H9 (cell line): ENCODE measurements around the gene PTTG1IP. TPM values are rescaled to one million over a fixed set of nuclear protein-coding genes. Genes with fewer than 3 reads are reported as not detected.

ENCODE experiments used
- DNase-seq: peaks from one replicate; pipeline ENCODE4 v3.0.0-alpha.2; 2017
- H2AFZ ChIP-seq: one replicate; pipeline ENCODE4 v1.6.1; 2013; ENCODE audit warnings: mild to moderate bottlenecking, low read length, control low read depth, moderate library complexity
- H2AK5ac ChIP-seq: 2 replicates; pipeline ENCODE4 v1.6.1; 2013; ENCODE audit warnings: low read length, control low read depth, mixed read lengths; ENCODE audit not compliant: insufficient read length
- H2BK120ac ChIP-seq: one replicate; pipeline ENCODE4 v1.6.1; 2013; ENCODE audit warnings: low read depth, mild to moderate bottlenecking, low read length, control low read depth, inconsistent platforms; ENCODE audit not compliant: poor library complexity, severe bottlenecking
- H2BK12ac ChIP-seq: 2 replicates; pipeline ENCODE4 v1.6.1; 2013; ENCODE audit warnings: low read length, control low read depth, mixed read lengths, low read depth; ENCODE audit not compliant: insufficient read length
- H2BK15ac ChIP-seq: 2 replicates; pipeline ENCODE4 v1.6.1; 2013; ENCODE audit warnings: low read depth, low read length, control low read depth
- H2BK20ac ChIP-seq: one replicate; pipeline ENCODE4 v1.6.1; 2013; ENCODE audit warnings: low read depth, mild to moderate bottlenecking, low read length, control low read depth, inconsistent platforms; ENCODE audit not compliant: poor library complexity, severe bottlenecking
- H2BK5ac ChIP-seq: 2 replicates; pipeline ENCODE4 v1.6.1; 2013; ENCODE audit warnings: low read length, control low read depth, mixed read lengths; ENCODE audit not compliant: insufficient read length
- H3K14ac ChIP-seq: 2 replicates; pipeline ENCODE4 v1.6.1; 2013; ENCODE audit warnings: low read length, control low read depth; ENCODE audit not compliant: insufficient read depth
- H3K18ac ChIP-seq: 2 replicates; pipeline ENCODE4 v1.6.1; 2013; ENCODE audit warnings: low read depth, mild to moderate bottlenecking, mixed read lengths, low read length, control low read depth; ENCODE audit not compliant: insufficient read length
- H3K23ac ChIP-seq: 2 replicates; pipeline ENCODE4 v1.6.1; 2013; ENCODE audit warnings: low read length, control low read depth, mixed read lengths, low read depth; ENCODE audit not compliant: insufficient read length
- H3K23me2 ChIP-seq: 2 replicates; pipeline ENCODE4 v1.6.1; 2013; ENCODE audit warnings: low read depth, mild to moderate bottlenecking, mixed read lengths, low read length, control low read depth; ENCODE audit not compliant: insufficient read length, poor library complexity, severe bottlenecking
- H3K27ac ChIP-seq: 2 replicates; pipeline ENCODE4 v1.5.1; 2013; ENCODE audit warnings: low read length, control low read depth, mixed read lengths, low read depth; ENCODE audit not compliant: insufficient read length
- H3K27me3 ChIP-seq: 2 replicates; pipeline ENCODE4 v1.6.1; 2013; ENCODE audit warnings: low read length, control low read depth, inconsistent platforms; ENCODE audit not compliant: insufficient read depth
- H3K4ac ChIP-seq: 2 replicates; pipeline ENCODE4 v1.6.1; 2013; ENCODE audit warnings: low read depth, mild to moderate bottlenecking, control low read depth, inconsistent platforms, low read length, moderate library complexity
- H3K4me1 ChIP-seq: 2 replicates; pipeline ENCODE4 v1.6.1; 2013; ENCODE audit warnings: low read length, control low read depth, inconsistent platforms; ENCODE audit not compliant: insufficient read depth
- H3K4me2 ChIP-seq: 2 replicates; pipeline ENCODE4 v1.6.1; 2013; ENCODE audit warnings: low read length, control low read depth, mixed read lengths; ENCODE audit not compliant: insufficient read length, insufficient read depth
- H3K56ac ChIP-seq: 2 replicates; pipeline ENCODE4 v1.6.1; 2013; ENCODE audit warnings: low read depth, mild to moderate bottlenecking, mixed read lengths, low read length, control low read depth; ENCODE audit not compliant: insufficient read length
- H3K79me1 ChIP-seq: 2 replicates; pipeline ENCODE4 v1.6.1; 2013; ENCODE audit warnings: low read depth, mild to moderate bottlenecking, moderate library complexity, low read length, control low read depth, inconsistent platforms; ENCODE audit not compliant: insufficient read depth, poor library complexity, severe bottlenecking
- H3K79me2 ChIP-seq: 2 replicates; pipeline ENCODE4 v1.6.1; 2013; ENCODE audit warnings: low read length, control low read depth, inconsistent platforms; ENCODE audit not compliant: insufficient read depth
- H3K9ac ChIP-seq: 2 replicates; pipeline ENCODE4 v1.6.1; 2013; ENCODE audit warnings: low read length, control low read depth, mixed read lengths; ENCODE audit not compliant: insufficient read length; ENCODE audit errors: extremely low read depth
- H3K9me3 ChIP-seq: one replicate; pipeline ENCODE4 v1.6.1; 2013; ENCODE audit warnings: low read depth, low read length, inconsistent platforms; ENCODE audit not compliant: control insufficient read depth
- H3T11ph ChIP-seq: one replicate; pipeline ENCODE4 v1.6.1; 2013; ENCODE audit warnings: mild to moderate bottlenecking, low read length, control low read depth, inconsistent platforms
- H4K20me1 ChIP-seq: one replicate; pipeline ENCODE4 v1.6.1; 2013; ENCODE audit not compliant: control insufficient read depth, insufficient read length, insufficient read depth
- H4K5ac ChIP-seq: 2 replicates; pipeline ENCODE4 v1.6.1; 2013; ENCODE audit warnings: low read depth, mild to moderate bottlenecking, mixed read lengths, low read length, control low read depth; ENCODE audit not compliant: insufficient read length
- H4K8ac ChIP-seq: replicated peaks from 2 replicates; pipeline ENCODE4 v1.6.1; 2013; ENCODE audit warnings: low read length, control low read depth, mixed read lengths, low read depth; ENCODE audit not compliant: insufficient read length
- H4K91ac ChIP-seq: 2 replicates; pipeline ENCODE4 v1.6.1; 2013; ENCODE audit warnings: low read depth, mild to moderate bottlenecking, moderate library complexity, mixed read lengths, low read length, control low read depth; ENCODE audit not compliant: insufficient read length
- H3K27ac Mint-ChIP-seq, 3 experiments: 2 replicates in 2 of 3; 3 replicates in 1 of 3; pipeline ENCODE4 v1.8.0; 2020 to 2021; ENCODE audit warnings: mixed read lengths in 3 of 3, mild to moderate bottlenecking in 1 of 3, moderate library complexity in 1 of 3
- H3K27me3 Mint-ChIP-seq: 2 replicates; pipeline ENCODE4 v1.8.0; 2021; ENCODE audit warnings: low read depth, mild to moderate bottlenecking, moderate library complexity, mixed read lengths
- H3K36me3 Mint-ChIP-seq, 3 experiments: 2 replicates in 2 of 3; 3 replicates in 1 of 3; pipeline ENCODE4 v1.8.0; 2020 to 2021; ENCODE audit warnings: low read depth in 3 of 3, mixed read lengths in 3 of 3; ENCODE audit not compliant: insufficient read depth in 1 of 3
- H3K4me1 Mint-ChIP-seq, 2 experiments: 2 replicates each; pipeline ENCODE4 v1.8.0; 2020; ENCODE audit warnings: mixed read lengths in 2 of 2
- H3K4me3 Mint-ChIP-seq, 2 experiments: 2 replicates in 1 of 2; 3 replicates in 1 of 2; pipeline ENCODE4 v1.8.0; 2020 to 2021; ENCODE audit warnings: mild to moderate bottlenecking in 2 of 2, mixed read lengths in 2 of 2, moderate library complexity in 1 of 2
- H3K9me3 Mint-ChIP-seq, 2 experiments: 2 replicates in 1 of 2; 3 replicates in 1 of 2; pipeline ENCODE4 v1.8.0; 2020; ENCODE audit warnings: mild to moderate bottlenecking in 2 of 2, mixed read lengths in 2 of 2, moderate library complexity in 1 of 2
- CTCF ChIP-seq: fragments of 200-600 bp; sonication (generic); conservative IDR thresholded peaks from 3 replicates; pipeline ENCODE4 v1.8.0; 2021; ENCODE audit warnings: antibody characterized with exemption, mild to moderate bottlenecking
- WGBS: extraction: QIAGEN DNeasy Blood & Tissue Kit; methylation state at CpG from one replicate; pipeline ENCODE4 v1.1.7; 2013; ENCODE audit warnings: missing lambda C conversion rate, low lambda C conversion rate, mixed read lengths; ENCODE audit not compliant: insufficient read length; ENCODE audit errors: extremely low coverage; 5-methylcytosine and 5-hydroxymethylcytosine counted together
- total RNA-seq: library from RNA; stranded (reverse); gene quantifications from 2 replicates; pipeline ENCODE4 v1.2.1, GENCODE V29; 2021

PTTG1IP gene
- total RNA-seq, 1 experiment from 2014 or later: 107 TPM

- no peak overlapping the region for H4K5ac ChIP-seq
- H3K14ac ChIP-seq: 0 out of 2 replicates have a peak overlapping the region, but pooled peaks have one; percentile 3
- H2BK5ac ChIP-seq: no peak overlapping the region
- peaks cover 8% of the 10 kb centered on the region for H3K23me2 ChIP-seq
- H3T11ph ChIP-seq: no peak overlapping the region
- no peak overlapping the region for H4K8ac ChIP-seq
- H2BK120ac ChIP-seq: no peak overlapping the region
- no peak overlapping the region for H2AFZ ChIP-seq
- H3K4ac ChIP-seq: no peak overlapping the region
- no peak overlapping the region for H2BK20ac ChIP-seq
- no peak overlapping the region for H2AK5ac ChIP-seq
- Mint-ChIP-seq H3K27me3 (peaks cover 29% of the 10 kb centered on the region), H3K9me3 (peaks cover 27 to 31% of the 10 kb centered on the region in 2 experiments), H3K36me3 (peaks cover 11 to 30% (median 14%) of the 10 kb centered on the region in 3 experiments), H3K4me3 (peak overlapping the region; percentile 65 to 79), H3K4me1 (peaks cover 15 to 20% of the 10 kb centered on the region in 2 experiments), H3K27ac (no peak overlapping the region)
- H4K20me1 ChIP-seq: no peaks in the 10 kb centered on the region
- peak overlapping the region; percentile 76 for H3K18ac ChIP-seq
- H2BK12ac ChIP-seq: no peak overlapping the region
- peaks cover 2% of the 10 kb centered on the region for H3K79me1 ChIP-seq
- peak overlapping the region; percentile 8 for H3K9ac ChIP-seq
- H3K23ac ChIP-seq: no peak overlapping the region
- H3K27me3 ChIP-seq: no peaks in the 10 kb centered on the region; the same call in 1 of the 2 replicates
- WGBS: no CpG with 5 or more reads among the region's 43 CpGs
- peak overlapping the region; percentile 49 for H3K4me2 ChIP-seq
- no peak overlapping the region for H3K56ac ChIP-seq
- DNase-seq: peak; percentile 85
- H3K9me3 ChIP-seq: peaks cover 15% of the 10 kb centered on the region
- no peak overlapping the region for H3K27ac ChIP-seq
- no peak overlapping the region for H2BK15ac ChIP-seq
- H4K91ac ChIP-seq: no peak overlapping the region
- H3K79me2 ChIP-seq: peaks cover 2% of the 10 kb centered on the region; the same call in 1 of the 2 replicates
- TF ChIP-seq CTCF: no peak
- no peaks in the 10 kb centered on the region for H3K4me1 ChIP-seq
These were observed 56.0 kb downstream of the PTTG1IP start for GRCh38 chr21:44817506-44817880.
